Stimulated activated CD4-positive, alpha-beta T cell treated with anti-CD3 and anti-CD28 coated beads, Interleukin-12 subunit alpha, Interleukin-12 subunit beta, amount 100 ng/mL, for 48 hours (primary cell): Measurements from ENCODE around the gene TTL.
"Not testable (repeated sequence)": the region's sequence is repeated elsewhere in the genome, so short reads cannot be mapped to it uniquely, and the experiment has no call there.

Source experiments
- DNase-seq, 3 donors: peaks; one replicate each; pipeline ENCODE4 v3.0.0-alpha.2; 2020; ENCODE audit warnings: low read depth in 2 of 3, low spot score in 1 of 3

TTL gene

GRCh38 chr2:112519506-112519905 is 37.5 kb downstream of the TTL start:
- DNase-seq = no peak

- no peak for DNase-seq
These were observed 38.4 kb downstream of the TTL start for GRCh38 chr2:112520234-112520783.

GRCh38 chr2:112523291-112523777 is 41.4 kb downstream of the TTL start:
- DNase-seq = no peak

- not testable (repeated sequence) for DNase-seq
These were observed 42.3 kb downstream of the TTL start for GRCh38 chr2:112524276-112524675.

- DNase-seq = no peak
These were observed 46.6 kb downstream of the TTL start for GRCh38 chr2:112528541-112528940.

GRCh38 chr2:112529757-112530156 is 47.8 kb downstream of the TTL start:
- no peak for DNase-seq

GRCh38 chr2:112530728-112531127 is 48.8 kb downstream of the TTL start:
- DNase-seq = no peak

GRCh38 chr2:112534826-112535225 is 52.9 kb downstream of the TTL start:
- DNase-seq = no peak

GRCh38 chr2:112536665-112537064 is 54.7 kb downstream of the TTL start:
- not testable (repeated sequence) for DNase-seq

- DNase-seq = no peak
These were observed 57.4 kb downstream of the TTL start for GRCh38 chr2:112539306-112539705.

GRCh38 chr2:112540906-112541305 is 59.0 kb downstream of the TTL start:
- DNase-seq = no peak

GRCh38 chr2:112541315-112542122 is 59.6 kb downstream of the TTL start:
- peak; percentile 34 to 67 (median 64) for DNase-seq

- peak; percentile 65 to 70 (median 70) for DNase-seq
These were observed 60.4 kb downstream of the TTL start, which contains the start of gene POLR1B for GRCh38 chr2:112542123-112542983. TSS of gene POLR1B (plus strand) at chr2:112542465. CDS start at chr2:112542495, 30 bp downstream.

- peak in 2 of 3 donors; percentile 1 to 5 for DNase-seq
These were observed 61.2 kb downstream of the TTL start for GRCh38 chr2:112542984-112543661.

- DNase-seq = no peak
These were observed 65.4 kb downstream of the TTL start for GRCh38 chr2:112547333-112547732.

GRCh38 chr2:112548980-112549379 is 67.0 kb downstream of the TTL start:
- DNase-seq = no peak

- DNase-seq = no peak
These were observed 84.1 kb downstream of the TTL start for GRCh38 chr2:112566104-112566503.

GRCh38 chr2:112566508-112566907 is 84.6 kb downstream of the TTL start:
- not testable (repeated sequence) for DNase-seq

GRCh38 chr2:112572005-112572404 is 90.0 kb downstream of the TTL start:
- no peak for DNase-seq

GRCh38 chr2:112577756-112578155 is 95.8 kb downstream of the TTL start:
- no peak for DNase-seq

- no peak for DNase-seq
These were observed 97.3 kb downstream of the TTL start for GRCh38 chr2:112579241-112579640.
